GM21825 (cell line): ENCODE measurements around the gene MNT.
A peak's percentile ranks its signal among the peaks of the same experiment; 100 is the strongest.

ENCODE experiments used
- ATAC-seq: cut with Tn5 transposase; IDR thresholded peaks from one replicate; pipeline ENCODE4 v1.9.1; 2021; ENCODE audit warnings: mild to moderate bottlenecking, moderate library complexity; ENCODE audit not compliant: unreplicated experiment

The MNT gene

GRCh38 chr17:2416010-2416734, 15.3 kb upstream of the MNT start:
- peak; percentile 61 for ATAC-seq

- ATAC-seq = no peak
These were observed 14.2 kb upstream of the MNT start for GRCh38 chr17:2415081-2415480.

GRCh38 chr17:2414446-2415064, 13.7 kb upstream of the MNT start:
- ATAC-seq = no peak

- no peak for ATAC-seq
These were observed 11.7 kb upstream of the MNT start for GRCh38 chr17:2412561-2413021.

- no peak for ATAC-seq
These were observed 10.1 kb upstream of the MNT start for GRCh38 chr17:2410951-2411350.

- no peak for ATAC-seq
These were observed 6.3 kb upstream of the MNT start for GRCh38 chr17:2406903-2407790.

- no peak for ATAC-seq
These were observed 5.5 kb upstream of the MNT start for GRCh38 chr17:2406271-2406902.

- no peak for ATAC-seq
These were observed 4.5 kb upstream of the MNT start for GRCh38 chr17:2405247-2405926.

GRCh38 chr17:2403044-2403443, 2.2 kb upstream of the MNT start:
- no peak for ATAC-seq

GRCh38 chr17:2402544-2402943, 1.7 kb upstream of the MNT start:
- ATAC-seq = no peak

GRCh38 chr17:2401426-2402221, 764 bp upstream of the MNT start:
- peak; percentile 37 for ATAC-seq

GRCh38 chr17:2400474-2400866, 390 bp downstream of the MNT start:
- no peak for ATAC-seq

- peak; percentile 33 for ATAC-seq
These were observed 1.0 kb downstream of the MNT start for GRCh38 chr17:2399572-2400473.

GRCh38 chr17:2398655-2399571, 1.9 kb downstream of the MNT start:
- no peak for ATAC-seq

- ATAC-seq = no peak
These were observed 2.7 kb downstream of the MNT start for GRCh38 chr17:2398182-2398581.

GRCh38 chr17:2397247-2398171, 3.4 kb downstream of the MNT start:
- ATAC-seq = no peak
